Measurements from ENCODE around the gene COPS3. TPM values are rescaled to one million over a fixed set of nuclear protein-coding genes. Genes with fewer than 3 reads are reported as not detected.

The COPS3 gene
- total and polyA plus RNA-seq, 4 donors, result 32.9 to 63.3 (median 50.2) TPM

- 91 to 92% methylated on average over 4 of the region's 4 CpGs for WGBS, 2 donors
- Histone ChIP-seq H3K4me3 (no peak overlapping the region), H3K4me1 (ENCODE audit: control insufficient read depth in 5 of 5, insufficient read depth in 5 of 5, low read length in 5 of 5) (no peaks in the 10 kb centered on the region), H3K9ac (ENCODE audit: insufficient read depth in 1 of 2, low read length in 2 of 2) (no peak overlapping the region), H3K9me3 (ENCODE audit: control insufficient read depth in 4 of 4, insufficient read depth in 3 of 4, low read length in 3 of 4) (no peaks in the 10 kb centered on the region), H3K27me3 (ENCODE audit: control insufficient read depth in 3 of 3, insufficient read depth in 3 of 3, low read length in 2 of 3) (peaks cover 0 to 3% (median 0%) of the 10 kb centered on the region in 3 donors), H3K27ac (ENCODE audit: low read depth in 1 of 2, low read length in 1 of 2) (no peak overlapping the region), H3K36me3 (ENCODE audit: control insufficient read depth in 4 of 4, insufficient read depth in 4 of 4, low read length in 4 of 4) (no peaks in the 10 kb centered on the region)
- ATAC-seq (ENCODE audit: insufficient read depth, low FRiP score) (no peak), DNase-seq (no peak)
- TF ChIP-seq, protein P1, sequence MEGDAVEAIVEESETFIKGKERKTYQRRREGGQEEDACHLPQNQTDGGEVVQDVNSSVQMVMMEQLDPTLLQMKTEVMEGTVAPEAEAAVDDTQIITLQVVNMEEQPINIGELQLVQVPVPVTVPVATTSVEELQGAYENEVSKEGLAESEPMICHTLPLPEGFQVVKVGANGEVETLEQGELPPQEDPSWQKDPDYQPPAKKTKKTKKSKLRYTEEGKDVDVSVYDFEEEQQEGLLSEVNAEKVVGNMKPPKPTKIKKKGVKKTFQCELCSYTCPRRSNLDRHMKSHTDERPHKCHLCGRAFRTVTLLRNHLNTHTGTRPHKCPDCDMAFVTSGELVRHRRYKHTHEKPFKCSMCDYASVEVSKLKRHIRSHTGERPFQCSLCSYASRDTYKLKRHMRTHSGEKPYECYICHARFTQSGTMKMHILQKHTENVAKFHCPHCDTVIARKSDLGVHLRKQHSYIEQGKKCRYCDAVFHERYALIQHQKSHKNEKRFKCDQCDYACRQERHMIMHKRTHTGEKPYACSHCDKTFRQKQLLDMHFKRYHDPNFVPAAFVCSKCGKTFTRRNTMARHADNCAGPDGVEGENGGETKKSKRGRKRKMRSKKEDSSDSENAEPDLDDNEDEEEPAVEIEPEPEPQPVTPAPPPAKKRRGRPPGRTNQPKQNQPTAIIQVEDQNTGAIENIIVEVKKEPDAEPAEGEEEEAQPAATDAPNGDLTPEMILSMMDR (IDR thresholded peaks at IDR 0.05; ENCODE audit: control extremely low read depth, extremely low read depth), result no peak
Observed at GRCh38 chr17:17295141-17295540, 14.1 kb upstream of the COPS3 start.

DNA sequence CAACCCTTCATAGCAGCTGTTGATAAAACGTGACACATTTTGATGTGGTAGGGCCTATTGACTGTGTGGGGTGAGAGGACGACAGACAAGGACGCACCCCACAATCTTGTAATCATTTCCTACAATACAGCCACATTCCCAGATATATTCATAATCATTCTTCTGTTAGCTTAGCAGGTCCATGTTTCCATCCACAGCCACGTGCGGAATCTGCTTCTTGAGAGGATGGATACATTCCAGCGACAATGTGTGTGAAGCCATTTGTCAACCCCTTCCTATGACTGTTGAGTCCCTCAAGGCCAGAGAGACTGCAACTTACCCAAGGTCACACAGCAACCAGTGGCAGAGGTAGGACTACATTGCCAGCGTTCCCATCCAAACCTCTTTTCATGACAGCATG, 8.7 kb upstream of the COPS3 start:
- ATAC-seq (ENCODE audit: insufficient read depth, low FRiP score) (no peak), DNase-seq (no peak)
- Histone ChIP-seq H3K4me1 (ENCODE audit: control insufficient read depth in 5 of 5, insufficient read depth in 5 of 5, low read length in 5 of 5) (no peaks in the 10 kb centered on the region), H3K4me3 (no peak overlapping the region), H3K9ac (ENCODE audit: insufficient read depth in 1 of 2, low read length in 2 of 2) (no peak overlapping the region), H3K9me3 (ENCODE audit: control insufficient read depth in 4 of 4, insufficient read depth in 3 of 4, low read length in 3 of 4) (no peaks in the 10 kb centered on the region), H3K27ac (ENCODE audit: low read depth in 1 of 2, low read length in 1 of 2) (no peak overlapping the region), H3K36me3 (ENCODE audit: control insufficient read depth in 4 of 4, insufficient read depth in 4 of 4, low read length in 4 of 4) (no peaks in the 10 kb centered on the region), H3K27me3 (ENCODE audit: control insufficient read depth in 3 of 3, insufficient read depth in 3 of 3, low read length in 2 of 3) (no peaks in the 10 kb centered on the region)
- WGBS, 2 donors, result 85 to 89% methylated on average over 7 of the region's 7 CpGs
- TF ChIP-seq, protein P1 (IDR thresholded peaks at IDR 0.05; ENCODE audit: control extremely low read depth, extremely low read depth), result no peak

GRCh38 chr17:17289086-17289485, 8.0 kb upstream of the COPS3 start:
- no peaks in the 10 kb centered on the region for H3K4me1 ChIP-seq (ENCODE audit: control insufficient read depth in 5 of 5, insufficient read depth in 5 of 5, low read length in 5 of 5)
- ATAC-seq (ENCODE audit: insufficient read depth, low FRiP score), result no peak
- H3K9ac ChIP-seq (ENCODE audit: insufficient read depth in 1 of 2, low read length in 2 of 2), result no peak overlapping the region
- no peaks in the 10 kb centered on the region for H3K36me3 ChIP-seq (ENCODE audit: control insufficient read depth in 4 of 4, insufficient read depth in 4 of 4, low read length in 4 of 4)
- H3K27ac ChIP-seq (ENCODE audit: low read depth in 1 of 2, low read length in 1 of 2), result no peak overlapping the region
- H3K4me3 ChIP-seq, result no peak overlapping the region
- H3K27me3 ChIP-seq (ENCODE audit: control insufficient read depth in 3 of 3, insufficient read depth in 3 of 3, low read length in 2 of 3), result no peaks in the 10 kb centered on the region
- no peaks in the 10 kb centered on the region for H3K9me3 ChIP-seq (ENCODE audit: control insufficient read depth in 4 of 4, insufficient read depth in 3 of 4, low read length in 3 of 4)
- 77 to 84% methylated on average over 4 of the region's 4 CpGs for WGBS, 2 donors
- no peak for DNase-seq
- TF ChIP-seq, protein P1 (IDR thresholded peaks at IDR 0.05; ENCODE audit: control extremely low read depth, extremely low read depth), result no peak

GRCh38 chr17:17285951-17286350, 4.9 kb upstream of the COPS3 start:
- Histone ChIP-seq H3K4me1 (ENCODE audit: control insufficient read depth in 5 of 5, insufficient read depth in 5 of 5, low read length in 5 of 5) (peaks cover 0 to 5% (median 0%) of the 10 kb centered on the region in 5 donors), H3K4me3 (no peak overlapping the region), H3K27ac (ENCODE audit: low read depth in 1 of 2, low read length in 1 of 2) (no peak overlapping the region), H3K27me3 (ENCODE audit: control insufficient read depth in 3 of 3, insufficient read depth in 3 of 3, low read length in 2 of 3) (no peaks in the 10 kb centered on the region), H3K36me3 (ENCODE audit: control insufficient read depth in 4 of 4, insufficient read depth in 4 of 4, low read length in 4 of 4) (no peaks in the 10 kb centered on the region), H3K9me3 (ENCODE audit: control insufficient read depth in 4 of 4, insufficient read depth in 3 of 4, low read length in 3 of 4) (no peaks in the 10 kb centered on the region), H3K9ac (ENCODE audit: insufficient read depth in 1 of 2, low read length in 2 of 2) (no peak overlapping the region)
- 91 to 94% methylated on average over 5 of the region's 5 CpGs for WGBS, 2 donors
- ATAC-seq (ENCODE audit: insufficient read depth, low FRiP score) (no peak), DNase-seq (no peak)
- TF ChIP-seq, protein P1 (IDR thresholded peaks at IDR 0.05; ENCODE audit: control extremely low read depth, extremely low read depth), result no peak

Data from lung (tissue), 12 donors.